H1 (cell line): ENCODE measurements around the gene ADAMTS8. TPM values are rescaled to one million over a fixed set of nuclear protein-coding genes. Genes with fewer than 3 reads are reported as not detected.

Source experiments
- EGR1 ChIP-seq: IDR thresholded peaks from 2 replicates; pipeline ENCODE4 v1.6.1; 2011; ENCODE audit warnings: low read depth, low read length, borderline replicate concordance
- GABPA ChIP-seq: IDR thresholded peaks from 2 replicates; pipeline ENCODE4 v1.6.1; 2011; ENCODE audit warnings: mild to moderate bottlenecking, low read length, moderate library complexity, borderline replicate concordance; ENCODE audit not compliant: insufficient read depth
- GTF2F1 ChIP-seq: IDR thresholded peaks from 2 replicates; pipeline ENCODE4 v1.6.1; 2012; ENCODE audit warnings: low read depth, low read length, improper control_type of control experiment, borderline replicate concordance
- JUND ChIP-seq: IDR thresholded peaks from 2 replicates; pipeline ENCODE4 v1.6.1; 2011; ENCODE audit warnings: mild to moderate bottlenecking, improper control_type of control experiment, low read length
- POLR2A ChIP-seq, 2 experiments: IDR thresholded peaks; 1 replicate in 1 of 2; 2 replicates in 1 of 2; pipeline ENCODE4 v1.6.1; 2011; ENCODE audit warnings: low read depth in 2 of 2, low read length in 2 of 2, mild to moderate bottlenecking in 2 of 2; ENCODE audit errors: control extremely low read depth in 1 of 2
- RAD21 ChIP-seq, 2 experiments: IDR thresholded peaks in 1 of 2; conservative IDR thresholded peaks in 1 of 2; 2 replicates each; pipeline ENCODE4 v1.6.1; 2011; ENCODE audit warnings: low read depth in 2 of 2, low read length in 2 of 2, improper control_type of control experiment in 1 of 2, inconsistent platforms in 1 of 2, mild to moderate bottlenecking in 1 of 2, moderate library complexity in 1 of 2
- RBBP5 ChIP-seq: IDR thresholded peaks from 2 replicates; pipeline ENCODE4 v1.7.1; 2012; ENCODE audit warnings: low read depth, mild to moderate bottlenecking, inconsistent platforms, low read length, moderate library complexity, borderline replicate concordance
- SIN3A ChIP-seq, 2 experiments: IDR thresholded peaks in 1 of 2; conservative IDR thresholded peaks in 1 of 2; 2 replicates each; pipeline ENCODE4 v1.6.1; 2011 to 2012; ENCODE audit warnings: low read length in 2 of 2, improper control_type of control experiment in 1 of 2, low read depth in 1 of 2, mild to moderate bottlenecking in 1 of 2
- SP2 ChIP-seq: IDR thresholded peaks from 2 replicates; pipeline ENCODE4 v1.6.1; 2012; ENCODE audit warnings: mild to moderate bottlenecking, low read length, inconsistent platforms
- TAF7 ChIP-seq: optimal IDR thresholded peaks from 2 replicates; pipeline ENCODE3; 2011; ENCODE audit warnings: low read depth, mild to moderate bottlenecking, inconsistent platforms, low read length, moderate library complexity, borderline replicate concordance
- polyA plus RNA-seq, 7 experiments: library from polyadenylated mRNA; depleted of rRNA in 3 of 7; stranded (reverse) in 5 of 7; unstranded in 2 of 7; fragments of >200 nt in 5 of 7; fragments of 200-250 nt in 2 of 7; gene quantifications; 1 replicate in 5 of 7; 2 replicates in 1 of 7; 4 replicates in 1 of 7; pipeline versions ENCODE4 v1.2.1 to v1.2.3, GENCODE V29; 2011 to 2013; ENCODE audit warnings: missing spikeins in 2 of 7, mixed read lengths in 2 of 7
- total RNA-seq: library from RNA; stranded (reverse); fragmentation: NEBNext Ultra II Directional; extraction: Animal tissue kit (Norgen Biotek cat#: 25700); gene quantifications from 2 replicates; pipeline ENCODE4 v1.2.1, GENCODE V29; 2021
- TF ChIP-seq, protein P1 (sequence below): fragments of 300-600 bp; sonication (generic); IDR thresholded peaks from 2 replicates; pipeline ENCODE4 v1.7.1; 2012; ENCODE audit warnings: low read length, moderate library complexity, mild to moderate bottlenecking, inconsistent platforms; ENCODE audit not compliant: insufficient replicate concordance

Gene ADAMTS8
- total and polyA plus RNA-seq, 2 of the 8 experiments (the other 6 are each of a cell fraction or from before 2014, with no cell fraction given) = 9.3 to 16.6 TPM

DNA sequence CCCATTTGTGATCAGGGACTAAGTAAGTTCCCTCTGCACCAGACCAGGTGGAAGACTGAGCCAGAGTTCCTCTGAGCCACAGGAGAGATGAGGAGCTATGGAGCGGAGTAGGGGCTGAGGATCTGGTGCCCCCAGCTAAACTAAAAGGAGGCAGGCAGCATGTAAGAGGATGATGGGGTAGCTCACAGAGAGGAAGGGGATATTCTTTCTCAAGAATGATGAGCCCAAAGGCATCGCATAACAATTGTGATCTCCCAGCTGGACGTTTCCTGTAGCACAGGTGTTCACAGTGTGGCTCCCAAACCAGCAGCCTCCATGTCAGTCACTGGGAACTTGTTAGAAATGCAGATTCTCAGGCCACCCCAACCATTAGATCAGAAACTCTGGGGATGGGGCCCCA lies 24.4 kb downstream of the ADAMTS8 start (continued):
- TF ChIP-seq, protein P1, sequence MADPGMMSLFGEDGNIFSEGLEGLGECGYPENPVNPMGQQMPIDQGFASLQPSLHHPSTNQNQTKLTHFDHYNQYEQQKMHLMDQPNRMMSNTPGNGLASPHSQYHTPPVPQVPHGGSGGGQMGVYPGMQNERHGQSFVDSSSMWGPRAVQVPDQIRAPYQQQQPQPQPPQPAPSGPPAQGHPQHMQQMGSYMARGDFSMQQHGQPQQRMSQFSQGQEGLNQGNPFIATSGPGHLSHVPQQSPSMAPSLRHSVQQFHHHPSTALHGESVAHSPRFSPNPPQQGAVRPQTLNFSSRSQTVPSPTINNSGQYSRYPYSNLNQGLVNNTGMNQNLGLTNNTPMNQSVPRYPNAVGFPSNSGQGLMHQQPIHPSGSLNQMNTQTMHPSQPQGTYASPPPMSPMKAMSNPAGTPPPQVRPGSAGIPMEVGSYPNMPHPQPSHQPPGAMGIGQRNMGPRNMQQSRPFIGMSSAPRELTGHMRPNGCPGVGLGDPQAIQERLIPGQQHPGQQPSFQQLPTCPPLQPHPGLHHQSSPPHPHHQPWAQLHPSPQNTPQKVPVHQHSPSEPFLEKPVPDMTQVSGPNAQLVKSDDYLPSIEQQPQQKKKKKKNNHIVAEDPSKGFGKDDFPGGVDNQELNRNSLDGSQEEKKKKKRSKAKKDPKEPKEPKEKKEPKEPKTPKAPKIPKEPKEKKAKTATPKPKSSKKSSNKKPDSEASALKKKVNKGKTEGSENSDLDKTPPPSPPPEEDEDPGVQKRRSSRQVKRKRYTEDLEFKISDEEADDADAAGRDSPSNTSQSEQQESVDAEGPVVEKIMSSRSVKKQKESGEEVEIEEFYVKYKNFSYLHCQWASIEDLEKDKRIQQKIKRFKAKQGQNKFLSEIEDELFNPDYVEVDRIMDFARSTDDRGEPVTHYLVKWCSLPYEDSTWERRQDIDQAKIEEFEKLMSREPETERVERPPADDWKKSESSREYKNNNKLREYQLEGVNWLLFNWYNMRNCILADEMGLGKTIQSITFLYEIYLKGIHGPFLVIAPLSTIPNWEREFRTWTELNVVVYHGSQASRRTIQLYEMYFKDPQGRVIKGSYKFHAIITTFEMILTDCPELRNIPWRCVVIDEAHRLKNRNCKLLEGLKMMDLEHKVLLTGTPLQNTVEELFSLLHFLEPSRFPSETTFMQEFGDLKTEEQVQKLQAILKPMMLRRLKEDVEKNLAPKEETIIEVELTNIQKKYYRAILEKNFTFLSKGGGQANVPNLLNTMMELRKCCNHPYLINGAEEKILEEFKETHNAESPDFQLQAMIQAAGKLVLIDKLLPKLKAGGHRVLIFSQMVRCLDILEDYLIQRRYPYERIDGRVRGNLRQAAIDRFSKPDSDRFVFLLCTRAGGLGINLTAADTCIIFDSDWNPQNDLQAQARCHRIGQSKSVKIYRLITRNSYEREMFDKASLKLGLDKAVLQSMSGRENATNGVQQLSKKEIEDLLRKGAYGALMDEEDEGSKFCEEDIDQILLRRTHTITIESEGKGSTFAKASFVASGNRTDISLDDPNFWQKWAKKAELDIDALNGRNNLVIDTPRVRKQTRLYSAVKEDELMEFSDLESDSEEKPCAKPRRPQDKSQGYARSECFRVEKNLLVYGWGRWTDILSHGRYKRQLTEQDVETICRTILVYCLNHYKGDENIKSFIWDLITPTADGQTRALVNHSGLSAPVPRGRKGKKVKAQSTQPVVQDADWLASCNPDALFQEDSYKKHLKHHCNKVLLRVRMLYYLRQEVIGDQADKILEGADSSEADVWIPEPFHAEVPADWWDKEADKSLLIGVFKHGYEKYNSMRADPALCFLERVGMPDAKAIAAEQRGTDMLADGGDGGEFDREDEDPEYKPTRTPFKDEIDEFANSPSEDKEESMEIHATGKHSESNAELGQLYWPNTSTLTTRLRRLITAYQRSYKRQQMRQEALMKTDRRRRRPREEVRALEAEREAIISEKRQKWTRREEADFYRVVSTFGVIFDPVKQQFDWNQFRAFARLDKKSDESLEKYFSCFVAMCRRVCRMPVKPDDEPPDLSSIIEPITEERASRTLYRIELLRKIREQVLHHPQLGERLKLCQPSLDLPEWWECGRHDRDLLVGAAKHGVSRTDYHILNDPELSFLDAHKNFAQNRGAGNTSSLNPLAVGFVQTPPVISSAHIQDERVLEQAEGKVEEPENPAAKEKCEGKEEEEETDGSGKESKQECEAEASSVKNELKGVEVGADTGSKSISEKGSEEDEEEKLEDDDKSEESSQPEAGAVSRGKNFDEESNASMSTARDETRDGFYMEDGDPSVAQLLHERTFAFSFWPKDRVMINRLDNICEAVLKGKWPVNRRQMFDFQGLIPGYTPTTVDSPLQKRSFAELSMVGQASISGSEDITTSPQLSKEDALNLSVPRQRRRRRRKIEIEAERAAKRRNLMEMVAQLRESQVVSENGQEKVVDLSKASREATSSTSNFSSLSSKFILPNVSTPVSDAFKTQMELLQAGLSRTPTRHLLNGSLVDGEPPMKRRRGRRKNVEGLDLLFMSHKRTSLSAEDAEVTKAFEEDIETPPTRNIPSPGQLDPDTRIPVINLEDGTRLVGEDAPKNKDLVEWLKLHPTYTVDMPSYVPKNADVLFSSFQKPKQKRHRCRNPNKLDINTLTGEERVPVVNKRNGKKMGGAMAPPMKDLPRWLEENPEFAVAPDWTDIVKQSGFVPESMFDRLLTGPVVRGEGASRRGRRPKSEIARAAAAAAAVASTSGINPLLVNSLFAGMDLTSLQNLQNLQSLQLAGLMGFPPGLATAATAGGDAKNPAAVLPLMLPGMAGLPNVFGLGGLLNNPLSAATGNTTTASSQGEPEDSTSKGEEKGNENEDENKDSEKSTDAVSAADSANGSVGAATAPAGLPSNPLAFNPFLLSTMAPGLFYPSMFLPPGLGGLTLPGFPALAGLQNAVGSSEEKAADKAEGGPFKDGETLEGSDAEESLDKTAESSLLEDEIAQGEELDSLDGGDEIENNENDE = no peak
- no peak for TF ChIP-seq TAF7
- TF ChIP-seq SIN3A (conservative IDR thresholded peaks at IDR 0.05 in 1 of 2, IDR thresholded peaks at IDR 0.05 in 1 of 2; ENCODE audit: low read depth in 1 of 2, low read length in 2 of 2) = 0 out of 4 replicates have a peak, but pooled peaks of 1 of the 2 experiments have one; percentile 38
- no peak; a peak in 1 of 4 replicates for TF ChIP-seq RAD21 (IDR thresholded peaks at IDR 0.05 in 1 of 2, conservative IDR thresholded peaks at IDR 0.05 in 1 of 2; ENCODE audit: low read depth in 2 of 2, low read length in 2 of 2)
- TF ChIP-seq RBBP5 = no peak
- TF ChIP-seq EGR1 = no peak
- TF ChIP-seq POLR2A (IDR thresholded peaks at IDR 0.05; ENCODE audit: control extremely low read depth in 1 of 2, low read depth in 2 of 2, low read length in 2 of 2) = peak in 1 of 2 experiments; percentile 46; a peak in 1 of 3 replicates
- no peak for TF ChIP-seq JUND
- no peak for TF ChIP-seq GABPA
- TF ChIP-seq SP2 = no peak
- no peak for TF ChIP-seq GTF2F1
